Measurements from ENCODE around the gene UBAP2L.

UBAP2L gene

GRCh38 chr1:154260127-154260526 lies 39.4 kb downstream of the UBAP2L start:
- H3K27ac ChIP-seq (ENCODE audit: low read depth, low read length) = no peak overlapping the region
- no peaks in the 10 kb centered on the region for H3K9me2 ChIP-seq (replicated peaks; ENCODE audit: insufficient read depth, low read length)
- no peaks in the 10 kb centered on the region for H3K79me2 ChIP-seq (ENCODE audit: insufficient read depth, low read length)
- peaks cover 65% of the 10 kb centered on the region for H3K36me3 ChIP-seq (ENCODE audit: low read length)
- H2AFZ ChIP-seq (ENCODE audit: low read depth, low read length, severe bottlenecking) = no peak overlapping the region
- H3F3A ChIP-seq (ENCODE audit: insufficient read depth) = no peaks in the 10 kb centered on the region; the same call in 1 of the 2 replicates
- no peak overlapping the region for H3K9ac ChIP-seq (ENCODE audit: low read length)
- no peaks in the 10 kb centered on the region for H3K9me3 ChIP-seq (ENCODE audit: insufficient read depth, low read length)
- no peaks in the 10 kb centered on the region for H3K27me3 ChIP-seq (ENCODE audit: low read length)
- no peaks in the 10 kb centered on the region for H4K20me1 ChIP-seq (ENCODE audit: low read depth, low read length)
- H3K4me3 ChIP-seq (ENCODE audit: insufficient read depth, low read length, poor library complexity, severe bottlenecking) = no peak overlapping the region
- no peak overlapping the region for H3K4me2 ChIP-seq (ENCODE audit: low read depth, low read length, poor library complexity, severe bottlenecking)
- TF ChIP-seq, protein P1, sequence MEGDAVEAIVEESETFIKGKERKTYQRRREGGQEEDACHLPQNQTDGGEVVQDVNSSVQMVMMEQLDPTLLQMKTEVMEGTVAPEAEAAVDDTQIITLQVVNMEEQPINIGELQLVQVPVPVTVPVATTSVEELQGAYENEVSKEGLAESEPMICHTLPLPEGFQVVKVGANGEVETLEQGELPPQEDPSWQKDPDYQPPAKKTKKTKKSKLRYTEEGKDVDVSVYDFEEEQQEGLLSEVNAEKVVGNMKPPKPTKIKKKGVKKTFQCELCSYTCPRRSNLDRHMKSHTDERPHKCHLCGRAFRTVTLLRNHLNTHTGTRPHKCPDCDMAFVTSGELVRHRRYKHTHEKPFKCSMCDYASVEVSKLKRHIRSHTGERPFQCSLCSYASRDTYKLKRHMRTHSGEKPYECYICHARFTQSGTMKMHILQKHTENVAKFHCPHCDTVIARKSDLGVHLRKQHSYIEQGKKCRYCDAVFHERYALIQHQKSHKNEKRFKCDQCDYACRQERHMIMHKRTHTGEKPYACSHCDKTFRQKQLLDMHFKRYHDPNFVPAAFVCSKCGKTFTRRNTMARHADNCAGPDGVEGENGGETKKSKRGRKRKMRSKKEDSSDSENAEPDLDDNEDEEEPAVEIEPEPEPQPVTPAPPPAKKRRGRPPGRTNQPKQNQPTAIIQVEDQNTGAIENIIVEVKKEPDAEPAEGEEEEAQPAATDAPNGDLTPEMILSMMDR (IDR thresholded peaks at IDR 0.05; ENCODE audit: insufficient read depth, low read length, poor library complexity, severe bottlenecking) = no peak
- TF ChIP-seq EZH2phosphoT487 (conservative IDR thresholded peaks at IDR 0.05; ENCODE audit: low read length) = no peak

- no peaks in the 10 kb centered on the region for H4K20me1 ChIP-seq (ENCODE audit: low read depth, low read length)
- H3K4me2 ChIP-seq (ENCODE audit: low read depth, low read length, poor library complexity, severe bottlenecking) = no peak overlapping the region
- H3K79me2 ChIP-seq (ENCODE audit: insufficient read depth, low read length) = no peaks in the 10 kb centered on the region
- H3F3A ChIP-seq (ENCODE audit: insufficient read depth) = no peaks in the 10 kb centered on the region; the same call in 1 of the 2 replicates
- H3K27me3 ChIP-seq (ENCODE audit: low read length) = no peaks in the 10 kb centered on the region
- no peak overlapping the region for H3K9ac ChIP-seq (ENCODE audit: low read length)
- H3K4me3 ChIP-seq (ENCODE audit: insufficient read depth, low read length, poor library complexity, severe bottlenecking) = no peak overlapping the region
- H3K9me2 ChIP-seq (replicated peaks; ENCODE audit: insufficient read depth, low read length) = no peaks in the 10 kb centered on the region
- no peak overlapping the region for H2AFZ ChIP-seq (ENCODE audit: low read depth, low read length, severe bottlenecking)
- no peaks in the 10 kb centered on the region for H3K9me3 ChIP-seq (ENCODE audit: insufficient read depth, low read length)
- TF ChIP-seq, protein P1 (IDR thresholded peaks at IDR 0.05; ENCODE audit: insufficient read depth, low read length, poor library complexity, severe bottlenecking) = no peak
- no peak for TF ChIP-seq EZH2phosphoT487 (conservative IDR thresholded peaks at IDR 0.05; ENCODE audit: low read length)
- peaks cover 34% of the 10 kb centered on the region for H3K36me3 ChIP-seq (ENCODE audit: low read length)
- H3K27ac ChIP-seq (ENCODE audit: low read depth, low read length) = no peak overlapping the region
These were observed 42.9 kb downstream of the UBAP2L start for GRCh38 chr1:154263465-154264332.

DNA sequence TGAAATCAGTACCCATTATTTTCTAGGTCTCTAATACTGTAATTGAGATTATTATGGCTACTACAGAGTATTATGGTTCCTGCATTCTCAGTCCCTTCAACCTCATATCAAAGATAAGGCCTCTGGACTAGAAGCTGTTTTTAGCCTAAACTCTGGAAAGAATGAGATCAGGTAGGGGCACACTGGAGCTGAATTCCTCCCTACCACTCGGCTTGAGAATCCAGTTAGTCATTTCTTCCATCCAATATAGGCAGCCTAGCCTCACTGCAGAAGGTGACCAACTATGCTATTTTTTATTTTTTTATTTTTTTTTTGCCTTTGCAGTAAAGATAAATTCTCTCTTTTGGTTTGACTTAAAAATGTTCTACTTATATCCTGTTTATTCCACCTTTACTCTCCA lies 43.7 kb downstream of the UBAP2L start:
- TF ChIP-seq, protein P1 (IDR thresholded peaks at IDR 0.05; ENCODE audit: insufficient read depth, low read length, poor library complexity, severe bottlenecking) = no peak
- no peak for TF ChIP-seq EZH2phosphoT487 (conservative IDR thresholded peaks at IDR 0.05; ENCODE audit: low read length)
- no peak overlapping the region for H3K27ac ChIP-seq (ENCODE audit: low read depth, low read length)

More for the DNA sequence above, 43.7 kb downstream of the UBAP2L start:
- H3K4me2 ChIP-seq (ENCODE audit: low read depth, low read length, poor library complexity, severe bottlenecking) = no peak overlapping the region
- peaks cover 3% of the 10 kb centered on the region for H3F3A ChIP-seq (ENCODE audit: insufficient read depth)
- H3K9ac ChIP-seq (ENCODE audit: low read length) = no peak overlapping the region
- no peaks in the 10 kb centered on the region for H3K9me2 ChIP-seq (replicated peaks; ENCODE audit: insufficient read depth, low read length)
- H3K79me2 ChIP-seq (ENCODE audit: insufficient read depth, low read length) = no peaks in the 10 kb centered on the region
- no peak overlapping the region for H3K4me3 ChIP-seq (ENCODE audit: insufficient read depth, low read length, poor library complexity, severe bottlenecking)
- no peaks in the 10 kb centered on the region for H4K20me1 ChIP-seq (ENCODE audit: low read depth, low read length)
- no peak overlapping the region for H2AFZ ChIP-seq (ENCODE audit: low read depth, low read length, severe bottlenecking)
- no peaks in the 10 kb centered on the region for H3K27me3 ChIP-seq (ENCODE audit: low read length)
- H3K9me3 ChIP-seq (ENCODE audit: insufficient read depth, low read length) = no peaks in the 10 kb centered on the region
- peaks cover 29% of the 10 kb centered on the region for H3K36me3 ChIP-seq (ENCODE audit: low read length)

All from SU-DHL-6 (cell line).